Endothelial cell of umbilical vein (primary cell): Measurements from ENCODE around the gene SPSB2. TPM values are rescaled to one million over a fixed set of nuclear protein-coding genes. Genes with fewer than 3 reads are reported as not detected.

Experiments used
- BruUV-seq: library from RNA; stranded (reverse); fragments of 400-500 nt; replicated peaks from 2 replicates; lab custom pipeline; 2021; lab: Mats Ljungman, UMichigan
- CTCF ChIA-PET: fragments of 300-600, 350-600 bp; sonication (Branson Sonifier 250); formaldehyde crosslinking; loops from one replicate; lab custom pipeline; 2021; ENCODE audit warnings: antibody characterized with exemption, inconsistent platforms; lab: Charles Lee
- POLR2A ChIA-PET: fragments of 300-600, 350-600 bp; sonication (Branson Sonifier 250); formaldehyde crosslinking; loops from one replicate; lab custom pipeline; 2021; ENCODE audit warnings: antibody characterized with exemption, inconsistent platforms; lab: Charles Lee
- DNase-seq: peaks from one replicate; pipeline ENCODE4 v3.0.0-alpha.2; 2011; ENCODE audit warnings: low read depth, low spot score
- FAIRE-seq: peaks from 2 replicates; lab custom pipeline; 2011; peaks lifted over from hg19 to GRCh38; lab: Jason Lieb, UNC
- H2AFZ ChIP-seq: 2 replicates; pipeline ENCODE4 v1.6.0; 2012; ENCODE audit warnings: low read depth, low read length, control low read depth, inconsistent platforms
- H3K27ac ChIP-seq: 2 replicates; pipeline ENCODE4 v1.5.1; 2011; ENCODE audit warnings: low read depth, mild to moderate bottlenecking, control low read depth, low read length, moderate library complexity; ENCODE audit not compliant: insufficient read depth
- H3K27me3 ChIP-seq, 2 experiments: 2 replicates each; pipeline versions ENCODE4 v1.6.0 to v1.6.1; 2011; ENCODE audit warnings: low read length in 2 of 2, mixed read lengths in 1 of 2; ENCODE audit not compliant: control insufficient read depth in 2 of 2, insufficient read depth in 2 of 2
- H3K36me3 ChIP-seq, 2 experiments: 2 replicates in 1 of 2; 3 replicates in 1 of 2; pipeline ENCODE4 v1.5.1; 2011; ENCODE audit warnings: low read length in 2 of 2, mild to moderate bottlenecking in 1 of 2, moderate library complexity in 1 of 2; ENCODE audit not compliant: control insufficient read depth in 2 of 2, insufficient read depth in 2 of 2; ENCODE audit errors: extremely low read depth in 1 of 2
- H3K4me1 ChIP-seq: 3 replicates; pipeline ENCODE4 v1.5.1; 2011; ENCODE audit warnings: mild to moderate bottlenecking, low read length; ENCODE audit not compliant: control insufficient read depth, insufficient read depth; ENCODE audit errors: extremely low read depth
- H3K4me2 ChIP-seq: 2 replicates; pipeline ENCODE4 v1.6.1; 2011; ENCODE audit warnings: low read length, control low read depth, mixed read lengths; ENCODE audit not compliant: insufficient read depth
- H3K4me3 ChIP-seq, 3 experiments: fragments of 200-600 bp in 1 of 3; sonication (generic), shearing (Covaris generic) in 1 of 3; replicated peaks in 1 of 3; 2 replicates each; pipeline ENCODE4 v1.5.1; 2011 to 2016; ENCODE audit warnings: control low read depth in 3 of 3, low read length in 3 of 3, mild to moderate bottlenecking in 2 of 3, inconsistent platforms in 1 of 3, low read depth in 1 of 3, moderate library complexity in 1 of 3; ENCODE audit not compliant: insufficient read depth in 1 of 3
- H3K79me2 ChIP-seq: 2 replicates; pipeline ENCODE4 v1.6.0; 2012; ENCODE audit warnings: low read length, inconsistent platforms; ENCODE audit not compliant: control insufficient read depth, insufficient read depth
- H3K9ac ChIP-seq: replicated peaks from 2 replicates; pipeline ENCODE3; 2011; ENCODE audit warnings: low read length, control low read depth; ENCODE audit not compliant: insufficient read depth; ENCODE audit errors: extremely low read depth
- H3K9me1 ChIP-seq: replicated peaks from 3 replicates; pipeline ENCODE4 v1.6.0; 2011; ENCODE audit warnings: mild to moderate bottlenecking, low read length; ENCODE audit not compliant: control insufficient read depth, insufficient read depth; ENCODE audit errors: extremely low read depth
- H3K9me3 ChIP-seq: replicated peaks from 2 replicates; pipeline ENCODE4 v1.5.1; 2012; ENCODE audit warnings: low read length, inconsistent platforms; ENCODE audit not compliant: control insufficient read depth, insufficient read depth
- H4K20me1 ChIP-seq: replicated peaks from 2 replicates; pipeline ENCODE3; 2011; ENCODE audit warnings: mild to moderate bottlenecking, low read length; ENCODE audit not compliant: control insufficient read depth, insufficient read depth; ENCODE audit errors: extremely low read depth
- EZH2 ChIP-seq: IDR thresholded peaks from 2 replicates; pipeline ENCODE4 v1.6.1; 2012; ENCODE audit warnings: borderline replicate concordance, low read depth, mild to moderate bottlenecking, moderate library complexity, low read length, inconsistent platforms; ENCODE audit not compliant: severe bottlenecking
- FOS ChIP-seq: IDR thresholded peaks from 2 replicates; pipeline ENCODE4 v1.6.1; 2011; ENCODE audit warnings: mild to moderate bottlenecking, low read length, moderate library complexity, borderline replicate concordance; ENCODE audit not compliant: insufficient read depth
- GATA2 ChIP-seq: IDR thresholded peaks from 2 replicates; pipeline ENCODE4 v1.7.0; 2011; ENCODE audit warnings: low read depth, mild to moderate bottlenecking, moderate library complexity, mixed read lengths, low read length; ENCODE audit not compliant: insufficient read length, insufficient read depth
- JUN ChIP-seq: IDR thresholded peaks from 2 replicates; pipeline ENCODE4 v1.6.1; 2011; ENCODE audit warnings: borderline replicate concordance, low read depth; ENCODE audit not compliant: insufficient read length, insufficient read depth
- MAX ChIP-seq: IDR thresholded peaks from 2 replicates; pipeline ENCODE4 v1.6.1; 2011; ENCODE audit not compliant: insufficient read depth, insufficient read length
- MYC ChIP-seq: IDR thresholded peaks from one replicate; pipeline ENCODE4 v1.6.1; 2011; ENCODE audit warnings: mild to moderate bottlenecking, low read depth, low read length
- POLR2A ChIP-seq: IDR thresholded peaks from 2 replicates; pipeline ENCODE4 v1.6.1; 2012; ENCODE audit warnings: low read depth, mild to moderate bottlenecking, control low read depth, low read length
- POLR2AphosphoS5 ChIP-seq: IDR thresholded peaks from 2 replicates; pipeline ENCODE4 v1.6.1; 2012; ENCODE audit warnings: low read depth, mild to moderate bottlenecking, control low read depth, low read length, moderate library complexity; ENCODE audit not compliant: insufficient read depth
- dilution Hi-C: fragments of 300-500 bp; cut with MboI; formaldehyde crosslinking; loops from one replicate; pipeline ENCODE4 v1.15.0; 2019; ENCODE audit warnings: low sequenced_read_pairs; ENCODE audit not compliant: extremely low pct_ligation_motif_present
- intact Hi-C: fragments of 100-400 bp; cut with micrococcal nuclease; formaldehyde crosslinking; loops from one replicate; pipeline ENCODE4 v1.10.0; 2022
- polyA plus RNA-seq, 4 experiments: library from polyadenylated mRNA; depleted of rRNA in 3 of 4; stranded (reverse) in 3 of 4; unstranded in 1 of 4; fragments of >200 nt; gene quantifications; 2 replicates each; pipeline versions ENCODE4 v1.2.1 to v1.2.3, GENCODE V29; 2011 to 2012; ENCODE audit warnings: missing spikeins in 1 of 4
- total RNA-seq: library from RNA; stranded (reverse); gene quantifications from 2 replicates; pipeline ENCODE4 v1.2.3, GENCODE V29; 2021
- TF ChIP-seq, protein P1 (sequence below), 2 donors: IDR thresholded peaks; 1 replicate in 1 of 2; 2 replicates in 1 of 2; pipeline ENCODE4 v1.5.1; 2011; ENCODE audit warnings: low read length in 2 of 2, mild to moderate bottlenecking in 2 of 2, moderate library complexity in 2 of 2, control low read depth in 1 of 2, inconsistent platforms in 1 of 2, low read depth in 1 of 2; ENCODE audit not compliant: insufficient read depth in 1 of 2; ENCODE audit errors: extremely low read depth in 1 of 2

SPSB2 gene
- total and polyA plus RNA-seq, 2 donors (not counting 3 experiments of a cell fraction or from before 2014, with no cell fraction given): 3.8 to 6.9 TPM

DNA sequence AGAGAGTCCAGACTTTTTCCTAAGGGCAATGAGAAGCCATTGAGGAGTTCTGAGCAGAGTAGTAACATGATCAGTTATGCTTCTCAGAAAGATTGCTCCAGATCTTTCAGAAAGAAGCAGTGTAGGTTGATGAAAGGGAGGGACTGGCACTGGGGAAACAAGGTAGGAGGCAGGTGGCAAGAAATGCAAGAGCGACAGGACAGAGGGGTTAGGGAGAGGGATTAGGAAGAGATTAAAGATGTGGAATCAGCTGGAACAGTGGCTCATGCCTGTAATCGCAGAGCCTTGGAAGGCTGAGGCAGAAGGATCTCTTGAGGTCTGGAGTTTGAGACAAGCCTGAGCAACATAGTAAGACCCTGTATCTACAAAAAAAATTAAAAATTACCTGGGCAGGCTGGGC lies 25.4 kb downstream of the SPSB2 start:
- CTCF ChIA-PET: interaction anchor here (1.5 to 1.8 kb wide), 2 partner anchors 12 to 22 kb away, joined by 3 read pairs; no protein-coding TSS in a partner anchor
- H3K4me2 ChIP-seq: no peak overlapping the region
- H4K20me1 ChIP-seq: no peaks in the 10 kb centered on the region
- H3K4me1 ChIP-seq: peaks cover 11% of the 10 kb centered on the region
- BruUV-seq: no TSS peak
- no peaks in the 10 kb centered on the region for H3K9me1 ChIP-seq
- H3K27me3 ChIP-seq: no peaks in the 10 kb centered on the region
- intact Hi-C loops (no loop called here), dilution Hi-C loops (no loop called here)
- H3K79me2 ChIP-seq: peaks cover 20% of the 10 kb centered on the region
- FAIRE-seq: no peak
- no peaks in the 10 kb centered on the region for H3K9me3 ChIP-seq
- H3K4me3 ChIP-seq: no peak overlapping the region
- POLR2A ChIA-PET: no interaction called here
- TF ChIP-seq MAX (no peak), GATA2 (no peak), MYC (no peak), JUN (no peak), FOS (no peak), POLR2AphosphoS5 (no peak), POLR2A (no peak), EZH2 (no peak)
- TF ChIP-seq, protein P1, sequence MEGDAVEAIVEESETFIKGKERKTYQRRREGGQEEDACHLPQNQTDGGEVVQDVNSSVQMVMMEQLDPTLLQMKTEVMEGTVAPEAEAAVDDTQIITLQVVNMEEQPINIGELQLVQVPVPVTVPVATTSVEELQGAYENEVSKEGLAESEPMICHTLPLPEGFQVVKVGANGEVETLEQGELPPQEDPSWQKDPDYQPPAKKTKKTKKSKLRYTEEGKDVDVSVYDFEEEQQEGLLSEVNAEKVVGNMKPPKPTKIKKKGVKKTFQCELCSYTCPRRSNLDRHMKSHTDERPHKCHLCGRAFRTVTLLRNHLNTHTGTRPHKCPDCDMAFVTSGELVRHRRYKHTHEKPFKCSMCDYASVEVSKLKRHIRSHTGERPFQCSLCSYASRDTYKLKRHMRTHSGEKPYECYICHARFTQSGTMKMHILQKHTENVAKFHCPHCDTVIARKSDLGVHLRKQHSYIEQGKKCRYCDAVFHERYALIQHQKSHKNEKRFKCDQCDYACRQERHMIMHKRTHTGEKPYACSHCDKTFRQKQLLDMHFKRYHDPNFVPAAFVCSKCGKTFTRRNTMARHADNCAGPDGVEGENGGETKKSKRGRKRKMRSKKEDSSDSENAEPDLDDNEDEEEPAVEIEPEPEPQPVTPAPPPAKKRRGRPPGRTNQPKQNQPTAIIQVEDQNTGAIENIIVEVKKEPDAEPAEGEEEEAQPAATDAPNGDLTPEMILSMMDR (IDR thresholded peaks at IDR 0.05; ENCODE audit: extremely low read depth in 1 of 2, insufficient read depth in 1 of 2, low read depth in 1 of 2, low read length in 2 of 2): no peak
- no peak for DNase-seq
- H3K9ac ChIP-seq: no peak overlapping the region
- H3K36me3 ChIP-seq: peaks cover 9 to 38% of the 10 kb centered on the region in 2 experiments
- H3K27ac ChIP-seq: no peak overlapping the region
- no peak overlapping the region for H2AFZ ChIP-seq
